ENCODE data around the gene DHRS7B.

GRCh38 chr17:21186399-21187187 lies 59.8 kb downstream of the DHRS7B start:
- TF ChIP-seq EZH2 (IDR thresholded peaks at IDR 0.05; ENCODE audit: low read length): no peak
- no peak for TF ChIP-seq CTCF (optimal IDR thresholded peaks at IDR 0.05 in 1 of 3, IDR thresholded peaks at IDR 0.05 in 1 of 3, conservative IDR thresholded peaks at IDR 0.05 in 1 of 3; ENCODE audit: extremely low read depth in 1 of 3, insufficient read depth in 2 of 3, low read length in 3 of 3)
